HepG2 (cell line): ENCODE results near the gene BPIFB2. TPM values are rescaled to one million over a fixed set of nuclear protein-coding genes. Genes with fewer than 3 reads are reported as not detected.

Source experiments
- CBFB ChIP-seq: sonication (generic); formaldehyde crosslinking; IDR thresholded peaks from 2 replicates; pipeline ENCODE4 v1.4.0; 2020; ENCODE audit warnings: missing genetic modification reagents
- DBP ChIP-seq: sonication (generic); formaldehyde crosslinking; IDR thresholded peaks from 2 replicates; pipeline ENCODE4 v1.4.0; 2020; ENCODE audit warnings: missing genetic modification reagents; ENCODE audit errors: not compliant biosample characterization
- EHMT2 ChIP-seq: fragments of 200-600 bp; sonication (generic); IDR thresholded peaks from 2 replicates; pipeline ENCODE4 v1.7.0; 2017; ENCODE audit warnings: antibody characterized with exemption, low read depth, low read length, borderline replicate concordance
- GPN1 ChIP-seq: sonication (generic); formaldehyde crosslinking; IDR thresholded peaks from 2 replicates; pipeline ENCODE4 v1.5.1; 2020; ENCODE audit warnings: missing genetic modification reagents, borderline replicate concordance
- HMG20B ChIP-seq: conservative IDR thresholded peaks from 2 replicates; pipeline ENCODE4 v1.6.1; 2016; ENCODE audit warnings: missing genetic modification reagents, missing compliant biosample characterization
- MLXIP ChIP-seq: sonication (generic); formaldehyde crosslinking; IDR thresholded peaks from 2 replicates; pipeline ENCODE4 v1.9.0; 2021; ENCODE audit warnings: missing genetic modification reagents, borderline replicate concordance
- MTA1 ChIP-seq: sonication (generic); formaldehyde crosslinking; IDR thresholded peaks from 2 replicates; pipeline ENCODE4 v1.4.0; 2020; ENCODE audit warnings: missing genetic modification reagents, mild to moderate bottlenecking, borderline replicate concordance
- NBN ChIP-seq: fragments of 450-650 bp; conservative IDR thresholded peaks from 2 replicates; pipeline ENCODE4 v1.6.1; 2017
- RORA ChIP-seq: sonication (generic); formaldehyde crosslinking; IDR thresholded peaks from 2 replicates; pipeline ENCODE4 v1.5.0; 2020; ENCODE audit warnings: mild to moderate bottlenecking, missing genetic modification reagents, moderate library complexity
- THYN1 ChIP-seq: sonication (generic); formaldehyde crosslinking; IDR thresholded peaks from 2 replicates; pipeline ENCODE4 v1.8.1; 2023; ENCODE audit warnings: low read depth, mild to moderate bottlenecking, moderate library complexity, missing genetic modification reagents, borderline replicate concordance
- ZBTB21 ChIP-seq: sonication (generic); formaldehyde crosslinking; IDR thresholded peaks from 2 replicates; pipeline ENCODE4 v1.4.0; 2020; ENCODE audit warnings: missing genetic modification reagents
- ZMYM4 ChIP-seq: sonication (generic); formaldehyde crosslinking; IDR thresholded peaks from 2 replicates; pipeline ENCODE4 v1.8.1; 2023; ENCODE audit warnings: mild to moderate bottlenecking, missing genetic modification reagents
- ZNF225 ChIP-seq: sonication (generic); formaldehyde crosslinking; IDR thresholded peaks from 2 replicates; pipeline ENCODE4 v1.4.0; 2020; ENCODE audit warnings: mild to moderate bottlenecking, missing genetic modification reagents
- ZNF746 ChIP-seq: sonication (generic); formaldehyde crosslinking; IDR thresholded peaks from 2 replicates; pipeline ENCODE4 v1.8.0; 2022; ENCODE audit warnings: mild to moderate bottlenecking, missing genetic modification reagents
- polyA plus RNA-seq, 8 experiments: library from polyadenylated mRNA; depleted of rRNA in 3 of 8; stranded (reverse) in 7 of 8; unstranded in 1 of 8; fragments of >200 nt; fragmentation: Illumina TruSeq in 4 of 8; extraction: Trizol in 4 of 8; gene quantifications; 2 replicates each; pipeline versions ENCODE4 v1.2.1 to v1.2.3, GENCODE V29; 2011 to 2016; ENCODE audit warnings: low read depth in 4 of 8, missing spikeins in 1 of 8, mixed read lengths in 1 of 8; ENCODE audit not compliant: insufficient read depth in 1 of 8
- total RNA-seq, 5 experiments: library from RNA; depleted of rRNA; stranded (reverse); fragments of >200 nt; fragmentation: Illumina TruSeq; extraction: Trizol; gene quantifications; 2 replicates each; pipeline ENCODE4 v1.2.3, GENCODE V29; 2016; ENCODE audit warnings: low read depth in 1 of 5
- TF ChIP-seq, protein P1 (sequence below): sonication (generic); formaldehyde crosslinking; IDR thresholded peaks from 2 replicates; pipeline ENCODE4 v1.4.0; 2020; ENCODE audit warnings: low read depth, mild to moderate bottlenecking, missing genetic modification reagents
- TF ChIP-seq, protein P2 (sequence below): sonication (generic); formaldehyde crosslinking; conservative IDR thresholded peaks from 2 replicates; pipeline ENCODE4 v1.4.0; 2020; ENCODE audit warnings: mild to moderate bottlenecking, missing genetic modification reagents, moderate library complexity
- TF ChIP-seq, protein P3 (sequence below): sonication (generic); formaldehyde crosslinking; IDR thresholded peaks from 2 replicates; pipeline ENCODE4 v1.9.0; 2021; ENCODE audit warnings: missing genetic modification reagents, mild to moderate bottlenecking, borderline replicate concordance

The BPIFB2 gene
- total and polyA plus RNA-seq, 2 of the 13 experiments (the other 11 are each of a cell fraction or from before 2014, with no cell fraction given) = 54.5 to 902 TPM

GRCh38 chr20:33007376-33008335 is at the start of gene BPIFB2 (continued):
- TF ChIP-seq ZMYM4 = peak; percentile 86
- no peak for TF ChIP-seq NBN
- TF ChIP-seq ZBTB21 = no peak
- TF ChIP-seq, protein P1, sequence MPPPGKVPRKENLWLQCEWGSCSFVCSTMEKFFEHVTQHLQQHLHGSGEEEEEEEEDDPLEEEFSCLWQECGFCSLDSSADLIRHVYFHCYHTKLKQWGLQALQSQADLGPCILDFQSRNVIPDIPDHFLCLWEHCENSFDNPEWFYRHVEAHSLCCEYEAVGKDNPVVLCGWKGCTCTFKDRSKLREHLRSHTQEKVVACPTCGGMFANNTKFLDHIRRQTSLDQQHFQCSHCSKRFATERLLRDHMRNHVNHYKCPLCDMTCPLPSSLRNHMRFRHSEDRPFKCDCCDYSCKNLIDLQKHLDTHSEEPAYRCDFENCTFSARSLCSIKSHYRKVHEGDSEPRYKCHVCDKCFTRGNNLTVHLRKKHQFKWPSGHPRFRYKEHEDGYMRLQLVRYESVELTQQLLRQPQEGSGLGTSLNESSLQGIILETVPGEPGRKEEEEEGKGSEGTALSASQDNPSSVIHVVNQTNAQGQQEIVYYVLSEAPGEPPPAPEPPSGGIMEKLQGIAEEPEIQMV (CRISPR knock-in tag) = no peak; the same call in none of the 2 replicates
- peak; percentile 98 for TF ChIP-seq MTA1 (CRISPR knock-in tag)
- TF ChIP-seq RORA (CRISPR knock-in tag) = no peak
- no peak for TF ChIP-seq THYN1 (CRISPR knock-in tag)
- TF ChIP-seq DBP (CRISPR knock-in tag) = peak; percentile 74
- TF ChIP-seq, protein P2, sequence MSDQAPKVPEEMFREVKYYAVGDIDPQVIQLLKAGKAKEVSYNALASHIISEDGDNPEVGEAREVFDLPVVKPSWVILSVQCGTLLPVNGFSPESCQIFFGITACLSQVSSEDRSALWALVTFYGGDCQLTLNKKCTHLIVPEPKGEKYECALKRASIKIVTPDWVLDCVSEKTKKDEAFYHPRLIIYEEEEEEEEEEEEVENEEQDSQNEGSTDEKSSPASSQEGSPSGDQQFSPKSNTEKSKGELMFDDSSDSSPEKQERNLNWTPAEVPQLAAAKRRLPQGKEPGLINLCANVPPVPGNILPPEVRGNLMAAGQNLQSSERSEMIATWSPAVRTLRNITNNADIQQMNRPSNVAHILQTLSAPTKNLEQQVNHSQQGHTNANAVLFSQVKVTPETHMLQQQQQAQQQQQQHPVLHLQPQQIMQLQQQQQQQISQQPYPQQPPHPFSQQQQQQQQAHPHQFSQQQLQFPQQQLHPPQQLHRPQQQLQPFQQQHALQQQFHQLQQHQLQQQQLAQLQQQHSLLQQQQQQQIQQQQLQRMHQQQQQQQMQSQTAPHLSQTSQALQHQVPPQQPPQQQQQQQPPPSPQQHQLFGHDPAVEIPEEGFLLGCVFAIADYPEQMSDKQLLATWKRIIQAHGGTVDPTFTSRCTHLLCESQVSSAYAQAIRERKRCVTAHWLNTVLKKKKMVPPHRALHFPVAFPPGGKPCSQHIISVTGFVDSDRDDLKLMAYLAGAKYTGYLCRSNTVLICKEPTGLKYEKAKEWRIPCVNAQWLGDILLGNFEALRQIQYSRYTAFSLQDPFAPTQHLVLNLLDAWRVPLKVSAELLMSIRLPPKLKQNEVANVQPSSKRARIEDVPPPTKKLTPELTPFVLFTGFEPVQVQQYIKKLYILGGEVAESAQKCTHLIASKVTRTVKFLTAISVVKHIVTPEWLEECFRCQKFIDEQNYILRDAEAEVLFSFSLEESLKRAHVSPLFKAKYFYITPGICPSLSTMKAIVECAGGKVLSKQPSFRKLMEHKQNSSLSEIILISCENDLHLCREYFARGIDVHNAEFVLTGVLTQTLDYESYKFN (CRISPR knock-in tag) = peak; percentile 95
- TF ChIP-seq CBFB (CRISPR knock-in tag) = peak; percentile 98
- TF ChIP-seq HMG20B (CRISPR knock-in tag) = no peak; the same call in 1 of the 2 replicates
- TF ChIP-seq, protein P3, sequence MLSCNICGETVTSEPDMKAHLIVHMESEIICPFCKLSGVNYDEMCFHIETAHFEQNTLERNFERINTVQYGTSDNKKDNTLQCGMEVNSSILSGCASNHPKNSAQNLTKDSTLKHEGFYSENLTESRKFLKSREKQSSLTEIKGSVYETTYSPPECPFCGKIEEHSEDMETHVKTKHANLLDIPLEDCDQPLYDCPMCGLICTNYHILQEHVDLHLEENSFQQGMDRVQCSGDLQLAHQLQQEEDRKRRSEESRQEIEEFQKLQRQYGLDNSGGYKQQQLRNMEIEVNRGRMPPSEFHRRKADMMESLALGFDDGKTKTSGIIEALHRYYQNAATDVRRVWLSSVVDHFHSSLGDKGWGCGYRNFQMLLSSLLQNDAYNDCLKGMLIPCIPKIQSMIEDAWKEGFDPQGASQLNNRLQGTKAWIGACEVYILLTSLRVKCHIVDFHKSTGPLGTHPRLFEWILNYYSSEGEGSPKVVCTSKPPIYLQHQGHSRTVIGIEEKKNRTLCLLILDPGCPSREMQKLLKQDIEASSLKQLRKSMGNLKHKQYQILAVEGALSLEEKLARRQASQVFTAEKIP (CRISPR knock-in tag) = no peak
- no peak; the same call in 1 of the 2 replicates for TF ChIP-seq EHMT2
- TF ChIP-seq MLXIP (CRISPR knock-in tag) = no peak
- peak; percentile 5; the same call in 1 of the 2 replicates for TF ChIP-seq ZNF225 (CRISPR knock-in tag)
- TF ChIP-seq ZNF746 (CRISPR knock-in tag) = peak; percentile 96
- TF ChIP-seq GPN1 = no peak
